GM18861 (cell line): Measurements from ENCODE around the gene SERPINA12.
"Not testable (repeated sequence)": the region's sequence is repeated elsewhere in the genome, so short reads cannot be mapped to it uniquely, and the experiment has no call there.

Source experiments
- ATAC-seq: cut with Tn5 transposase; IDR thresholded peaks from one replicate; pipeline ENCODE4 v1.9.1; 2021; ENCODE audit not compliant: unreplicated experiment

Gene SERPINA12

GRCh38 chr14:94494085-94494484 lies 15.2 kb downstream of the SERPINA12 start:
- ATAC-seq = peak; percentile 53

DNA sequence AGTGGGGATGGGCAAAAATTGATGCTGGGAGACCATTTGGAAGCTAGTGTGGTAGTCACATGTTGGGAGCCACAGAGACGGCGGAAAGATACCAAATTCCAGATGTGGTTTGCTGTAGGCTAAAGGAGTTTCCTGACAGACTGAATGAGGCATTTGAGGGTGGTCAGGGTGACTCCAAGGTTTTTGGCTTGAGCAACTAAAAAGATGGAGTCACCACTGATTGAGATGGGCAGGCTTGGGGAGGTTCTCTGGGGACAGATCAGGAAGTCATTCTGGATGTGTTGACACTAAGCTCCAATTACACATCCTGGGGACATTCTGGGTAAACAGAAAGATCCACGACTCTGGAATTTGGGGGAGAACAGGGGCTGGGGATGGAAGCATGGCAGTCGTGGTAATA lies 17.8 kb downstream of the SERPINA12 start:
- ATAC-seq = no peak

GRCh38 chr14:94489336-94489735 lies 19.9 kb downstream of the SERPINA12 start:
- ATAC-seq = no peak

- ATAC-seq = no peak
Measured at GRCh38 chr14:94486883-94487282, 22.4 kb downstream of the SERPINA12 start.

DNA sequence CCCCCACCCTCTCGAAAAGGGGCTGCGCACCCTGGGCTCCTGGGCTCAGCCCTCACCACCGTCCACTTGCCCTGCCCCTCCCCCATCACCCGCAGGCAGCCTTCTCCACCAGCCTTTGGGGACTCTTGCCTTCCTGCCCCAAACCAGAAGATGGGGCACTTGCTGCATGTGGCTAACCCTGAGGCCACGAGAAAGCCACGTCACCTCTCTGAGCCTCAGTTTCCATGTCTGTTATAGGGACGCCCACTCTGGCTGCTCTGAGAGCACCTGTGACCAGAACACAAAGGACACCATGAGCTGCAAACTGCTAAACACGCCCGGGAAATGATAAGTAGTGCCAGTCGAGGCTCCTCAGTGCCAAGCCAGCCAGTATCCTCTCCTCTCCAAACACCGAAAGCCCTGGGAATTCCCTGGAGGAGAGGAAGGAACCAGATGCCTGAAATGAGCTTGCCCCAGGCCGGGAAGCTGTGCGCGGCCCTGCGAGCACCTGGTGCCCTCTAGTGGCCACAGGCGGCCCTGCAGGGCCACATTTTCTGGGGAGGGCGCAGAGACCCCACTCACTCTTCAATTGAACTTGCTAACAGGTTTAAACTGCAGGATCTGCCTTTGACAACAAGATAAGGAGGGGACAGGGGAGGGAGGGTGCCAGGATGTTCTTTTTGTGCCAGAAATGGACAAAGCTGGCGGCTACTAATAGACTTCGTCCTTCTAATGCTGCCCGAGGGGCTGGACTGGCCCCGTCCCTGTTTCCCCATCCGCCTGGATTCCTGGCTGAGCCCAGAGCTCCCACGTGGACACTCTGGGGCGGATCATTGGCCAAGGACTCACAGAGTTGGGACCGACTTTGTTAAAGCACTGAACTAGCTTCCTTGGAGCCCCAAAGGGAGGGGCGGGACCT lies 23.1 kb downstream of the SERPINA12 start:
- no peak for ATAC-seq

- no peak for ATAC-seq
Measured at GRCh38 chr14:94484481-94484880, 24.8 kb downstream of the SERPINA12 start.

DNA sequence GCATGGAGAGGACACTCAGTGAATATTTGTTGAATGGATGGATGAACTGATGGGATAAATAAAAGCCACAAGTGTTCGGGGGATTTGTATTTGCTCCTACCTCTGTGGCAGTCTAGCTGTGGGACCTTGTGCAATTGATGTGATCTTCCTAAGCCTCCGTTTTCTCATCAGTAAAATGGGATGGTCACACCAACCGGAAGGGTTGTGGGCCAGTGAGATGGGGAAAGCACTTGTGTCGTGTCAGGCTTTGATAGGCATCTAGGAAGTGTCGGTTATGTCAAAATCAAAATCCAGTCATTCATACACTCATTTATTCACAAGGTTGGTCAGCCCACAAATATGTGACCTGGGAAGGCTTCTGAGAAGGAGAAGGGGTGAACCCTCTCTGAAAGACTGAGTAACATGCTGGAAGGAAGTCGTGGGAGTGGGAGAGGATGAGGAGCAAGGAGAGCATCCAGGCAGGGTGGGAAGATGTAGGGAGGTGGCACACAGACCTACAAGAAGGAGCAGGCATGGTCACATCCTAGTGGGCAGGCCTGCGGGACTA lies 25.5 kb downstream of the SERPINA12 start:
- ATAC-seq = no peak

DNA sequence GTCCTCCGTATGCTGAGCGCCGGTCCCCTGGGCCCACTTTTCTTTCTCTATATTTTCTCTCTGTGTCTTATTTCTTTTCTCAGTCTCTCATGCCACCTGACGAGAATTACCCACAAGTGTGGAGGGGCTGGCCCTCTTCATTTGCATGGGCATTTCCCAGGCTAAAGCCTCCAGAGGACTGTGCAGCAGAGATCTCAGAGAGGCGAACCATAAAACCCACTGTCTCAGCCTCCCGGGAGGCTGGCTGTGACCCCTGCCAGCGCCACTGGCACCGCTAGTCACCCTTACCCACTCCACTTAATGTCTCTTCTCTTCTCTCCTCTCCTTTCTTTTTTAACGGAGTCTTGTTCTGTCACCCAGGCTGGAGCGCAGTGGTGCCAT lies 26.2 kb downstream of the SERPINA12 start:
- ATAC-seq = peak; percentile 58

GRCh38 chr14:94482132-94483070 lies 26.9 kb downstream of the SERPINA12 start:
- not testable (repeated sequence) for ATAC-seq

DNA sequence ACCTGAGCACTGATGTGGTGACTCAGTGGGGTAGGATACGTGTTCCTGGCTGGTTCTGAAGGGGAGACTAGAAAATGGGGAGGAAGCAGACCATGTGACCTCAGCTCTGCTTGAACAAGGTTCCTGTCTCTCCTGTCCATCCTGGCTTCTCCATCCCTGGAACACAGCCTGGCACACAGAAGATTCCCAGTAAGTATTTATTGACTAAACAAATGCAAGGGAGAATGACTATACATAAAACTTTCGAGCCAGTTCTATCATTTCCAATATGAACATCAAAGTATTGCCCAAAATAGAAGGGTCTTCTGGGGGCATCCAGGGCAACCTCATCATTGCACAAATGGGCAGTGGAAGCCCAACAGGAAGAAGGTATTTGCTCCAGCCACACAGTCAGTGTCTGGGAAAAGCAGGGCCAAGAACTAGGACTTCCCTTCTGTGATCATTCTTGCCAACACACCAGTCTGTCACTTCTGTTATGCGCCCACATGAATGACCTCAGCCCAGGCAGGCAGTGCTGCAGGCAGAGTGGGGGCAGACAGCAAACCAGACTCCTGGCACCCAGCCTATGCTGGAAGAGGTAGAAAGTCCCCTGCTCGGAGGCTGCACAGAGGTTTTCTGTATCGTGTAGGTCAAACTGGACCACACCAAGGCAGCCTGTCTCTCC lies 27.7 kb downstream of the SERPINA12 start:
- no peak for ATAC-seq

DNA sequence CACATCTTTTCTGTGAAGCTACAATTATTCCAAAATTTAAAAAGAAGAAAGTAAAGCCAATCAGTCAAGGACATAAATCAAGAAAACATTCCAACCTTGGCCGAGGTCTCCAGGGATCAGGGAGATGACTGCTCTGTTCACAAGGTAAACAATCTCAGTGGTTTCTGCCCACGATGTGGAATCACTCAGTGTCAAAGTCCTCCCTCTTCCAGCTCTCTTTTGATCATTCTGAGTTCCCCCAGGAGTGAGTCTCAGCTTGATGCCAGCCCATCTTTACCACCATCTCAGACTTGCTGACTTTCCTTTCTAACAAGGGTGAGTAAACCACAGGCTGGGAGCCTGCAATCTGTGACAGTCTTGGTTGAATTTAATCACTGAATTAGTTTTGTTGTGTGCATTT lies 28.5 kb downstream of the SERPINA12 start:
- ATAC-seq = no peak

GRCh38 chr14:94478420-94478819 lies 30.8 kb downstream of the SERPINA12 start:
- no peak for ATAC-seq

DNA sequence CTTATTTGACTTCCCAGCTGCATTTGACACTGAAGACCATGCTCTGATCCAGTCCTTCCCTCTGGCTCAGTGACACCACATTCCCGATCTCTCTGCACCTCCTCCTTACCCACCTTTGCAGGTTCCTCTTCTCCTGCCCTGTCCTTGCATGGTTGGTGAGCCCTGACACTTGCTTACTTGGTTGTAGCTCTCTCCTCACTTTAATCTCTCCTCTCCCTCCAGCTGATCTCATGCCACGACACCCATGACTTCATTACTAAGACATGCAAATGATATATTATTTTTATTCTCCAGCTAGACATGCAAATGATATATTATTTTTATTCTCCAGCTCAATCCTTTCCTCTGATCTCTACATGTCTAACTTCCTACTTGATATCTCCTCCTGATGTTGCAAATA lies 33.2 kb downstream of the SERPINA12 start, which contains the start of gene SERPINA9:
Gene SERPINA9 (minus strand): TSS at position 175 of the 400 bp plus-strand sequence. CDS start 6,357 bp downstream, outside the sequence.
- no peak for ATAC-seq

- ATAC-seq = no peak
Measured at GRCh38 chr14:94474581-94475031, 34.7 kb downstream of the SERPINA12 start.

DNA sequence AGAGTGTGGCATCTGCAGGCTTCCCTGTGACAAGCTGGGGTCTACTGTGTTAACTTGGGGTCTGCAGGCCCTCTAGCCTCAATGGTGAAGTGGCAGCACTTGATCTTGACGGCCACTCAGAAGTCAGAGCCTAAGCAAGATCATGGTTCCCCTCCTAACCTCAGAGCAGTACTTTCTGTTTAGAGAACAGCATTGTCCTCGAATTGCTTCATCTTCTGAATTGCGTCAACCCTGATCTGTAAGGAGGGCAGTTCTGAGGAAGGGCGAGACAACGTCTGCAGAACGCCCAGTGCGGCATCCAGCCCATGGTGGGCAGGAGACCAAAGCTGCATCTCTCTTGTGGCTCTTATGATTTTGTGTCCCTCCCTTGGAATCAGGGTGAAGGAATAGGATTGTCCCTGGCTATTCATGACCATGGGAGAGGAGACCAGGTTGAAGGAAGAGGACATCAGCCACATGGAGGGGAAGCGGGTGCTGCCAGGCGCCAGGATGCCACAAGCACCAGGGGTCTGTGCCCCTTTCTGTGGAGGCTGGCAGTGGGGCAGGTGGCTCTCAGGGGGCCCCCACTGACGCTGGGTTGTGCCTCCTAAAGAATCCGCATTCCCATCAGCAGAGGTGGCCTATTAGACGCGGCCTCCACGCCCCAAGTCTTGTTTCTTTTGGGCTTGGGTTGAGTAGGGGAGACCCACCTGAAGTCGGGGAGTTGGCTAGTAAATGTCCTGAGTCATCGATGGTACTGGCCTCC lies 35.4 kb downstream of the SERPINA12 start:
- ATAC-seq = no peak

- ATAC-seq = no peak
Measured at GRCh38 chr14:94472842-94473241, 36.4 kb downstream of the SERPINA12 start.

DNA sequence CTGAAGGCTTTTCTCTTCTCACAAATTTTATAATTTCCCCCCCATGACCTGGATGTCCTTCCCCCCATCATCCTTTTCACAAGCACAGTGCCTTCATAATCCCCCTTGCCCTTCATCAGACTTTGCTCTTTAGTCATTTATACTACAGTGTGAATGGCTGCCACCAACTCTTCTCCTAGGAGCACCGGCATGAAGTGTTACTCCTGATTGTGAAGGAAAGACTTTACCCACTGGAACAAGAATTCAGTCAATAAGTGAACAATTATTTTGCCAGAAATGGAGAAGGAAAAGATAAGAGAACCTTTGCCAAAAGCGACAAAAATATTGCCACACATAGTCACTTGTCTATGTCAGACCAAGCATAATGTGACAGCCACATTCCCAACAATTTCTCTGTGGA lies 38.2 kb downstream of the SERPINA12 start:
- ATAC-seq = no peak

- ATAC-seq = no peak
Measured at GRCh38 chr14:94470311-94470710, 39.0 kb downstream of the SERPINA12 start.

DNA sequence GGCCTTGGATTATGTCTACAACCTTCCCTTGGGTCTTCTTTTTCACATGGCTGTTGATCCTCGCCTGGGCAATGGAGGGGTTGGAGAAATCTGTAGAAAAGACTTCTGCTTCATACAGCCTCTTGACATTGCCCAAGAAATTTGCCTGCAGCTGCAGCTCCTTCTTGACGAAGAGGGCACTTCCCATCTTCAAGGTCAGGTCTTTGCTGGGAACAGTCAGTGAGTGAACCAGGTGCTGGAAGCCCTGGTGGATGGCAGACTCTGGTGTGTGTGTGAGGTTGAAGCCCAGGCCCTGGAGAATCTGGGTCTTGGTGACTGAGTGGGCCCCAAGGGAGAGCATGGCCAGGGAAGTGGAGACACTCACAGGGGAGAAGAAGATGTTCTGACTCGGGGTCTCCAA lies 40.0 kb downstream of the SERPINA12 start:
- ATAC-seq = no peak
